Gastroesophageal sphincter (tissue), 4 donors: Measurements from ENCODE around the gene GARS1. TPM values are rescaled to one million over a fixed set of nuclear protein-coding genes. Genes with fewer than 3 reads are reported as not detected.

ENCODE experiments used
- ATAC-seq: fragments of 150-250 bp; one replicate; pipeline ENCODE4 v1.9.1; 2016; ENCODE audit warnings: mild to moderate bottlenecking, moderate library complexity
- H3K27ac ChIP-seq, 4 donors: fragments of 200-600 bp; sonication (generic) in 3 of 4; 1 replicate in 3 of 4; 2 replicates in 1 of 4; pipeline ENCODE4 v1.5.1; 2016 to 2019
- H3K27me3 ChIP-seq: fragments of 200-600 bp; sonication (generic); one replicate; pipeline ENCODE4 v1.5.1; 2019
- H3K36me3 ChIP-seq, 2 donors: fragments of 200-600 bp; sonication (generic); one replicate each; pipeline ENCODE4 v1.5.1; 2019; ENCODE audit warnings: control low read depth in 1 of 2
- H3K4me1 ChIP-seq, 3 donors: fragments of 200-600 bp; sonication (generic); 1 replicate in 2 of 3; 2 replicates in 1 of 3; pipeline ENCODE4 v1.5.1; 2016 to 2019; ENCODE audit warnings: control low read depth in 2 of 3
- H3K4me3 ChIP-seq, 2 donors: fragments of 200-600 bp; sonication (generic); one replicate each; pipeline ENCODE4 v1.5.1; 2019; ENCODE audit warnings: mild to moderate bottlenecking in 1 of 2, moderate library complexity in 1 of 2
- H3K9me3 ChIP-seq, 3 donors: fragments of 200-600 bp; sonication (generic); one replicate each; pipeline ENCODE4 v1.5.1; 2017 to 2019; ENCODE audit warnings: control low read depth in 2 of 3
- CTCF ChIP-seq, 4 experiments: fragments of 200-600 bp in 2 of 4; fragments of 450-650 bp in 2 of 4; sonication (generic) in 1 of 4; IDR thresholded peaks; one replicate each; pipeline ENCODE4 v1.5.1; 2017 to 2019; ENCODE audit warnings: antibody characterized with exemption in 4 of 4, mild to moderate bottlenecking in 2 of 4, moderate library complexity in 2 of 4
- EP300 ChIP-seq: sonication (generic); formaldehyde crosslinking; IDR thresholded peaks from one replicate; pipeline ENCODE4 v1.6.1; 2017; ENCODE audit warnings: antibody characterized with exemption, mild to moderate bottlenecking
- POLR2A ChIP-seq, 2 donors: fragments of 450-650 bp; IDR thresholded peaks; one replicate each; pipeline ENCODE4 v1.6.1; 2017; ENCODE audit warnings: antibody characterized with exemption in 2 of 2, mild to moderate bottlenecking in 2 of 2, moderate library complexity in 1 of 2
- POLR2AphosphoS5 ChIP-seq: sonication (generic); formaldehyde crosslinking; IDR thresholded peaks from one replicate; pipeline ENCODE4 v1.6.1; 2017; ENCODE audit warnings: antibody characterized with exemption
- WGBS, 2 donors: methylation state at CpG; one replicate each; pipeline ENCODE4 v1.1.5; 2018; ENCODE audit warnings: low coverage in 1 of 2; 5-methylcytosine and 5-hydroxymethylcytosine counted together
- total RNA-seq, 4 donors: library from RNA; depleted of rRNA; stranded (reverse); fragments of >200 nt; gene quantifications; one replicate each; pipeline ENCODE4 v1.1.0, GENCODE V29; 2016

GARS1 gene
- total RNA-seq, 4 donors from 2014 or later: 44.7 to 81.9 (median 49.7) TPM

- peaks cover 0 to 37% of the 10 kb centered on the region in 2 donors for H3K36me3 ChIP-seq
- peaks cover 0 to 19% (median 5%) of the 10 kb centered on the region in 3 donors for H3K4me1 ChIP-seq
- no peaks in the 10 kb centered on the region for H3K27me3 ChIP-seq
- TF ChIP-seq CTCF (IDR thresholded peaks at IDR 0.05): no peak
- no peak for TF ChIP-seq POLR2AphosphoS5
- no peak for TF ChIP-seq POLR2A (IDR thresholded peaks at IDR 0.05)
- H3K4me3 ChIP-seq: no peak overlapping the region
- 61 to 72% methylated on average over 5 to 6 of the region's 7 CpGs for WGBS, 2 donors
- no peaks in the 10 kb centered on the region for H3K9me3 ChIP-seq
- no peak for ATAC-seq
- no peak overlapping the region for H3K27ac ChIP-seq
Observed at GRCh38 chr7:30549931-30550493, 44.7 kb upstream of the GARS1 start.

DNA sequence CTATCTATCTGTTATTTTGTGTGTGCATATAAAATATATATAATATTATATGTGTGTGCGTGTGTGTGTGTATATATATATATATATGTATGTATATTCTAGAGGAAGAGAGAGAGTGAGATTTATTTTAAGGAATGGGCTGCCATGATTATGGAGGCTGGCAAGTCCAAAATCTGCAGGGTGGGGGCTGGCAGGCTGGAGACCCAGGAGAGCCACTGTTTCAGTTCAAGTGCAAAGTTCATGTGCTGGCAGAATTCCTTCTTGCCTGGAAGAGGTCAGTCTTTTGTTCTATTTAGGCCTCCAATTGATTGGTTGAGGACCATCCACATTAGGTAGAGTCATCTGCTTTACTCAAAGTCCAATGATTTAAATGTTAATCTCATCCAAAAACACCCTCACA, 42.3 kb upstream of the GARS1 start:
- TF ChIP-seq POLR2AphosphoS5: no peak
- no peak for TF ChIP-seq EP300
- no peak for TF ChIP-seq POLR2A (IDR thresholded peaks at IDR 0.05)
- TF ChIP-seq CTCF (IDR thresholded peaks at IDR 0.05): no peak
- 0 to 32% methylated on average over 1 of the region's 1 CpG for whole genome bisulfite sequencing, 2 donors
- no peak for ATAC-seq
- Histone ChIP-seq H3K4me3 (no peak overlapping the region), H3K9me3 (no peaks in the 10 kb centered on the region), H3K36me3 (peaks cover 0 to 22% of the 10 kb centered on the region in 2 donors), H3K27me3 (no peaks in the 10 kb centered on the region), H3K4me1 (peaks cover 0 to 19% (median 5%) of the 10 kb centered on the region in 3 donors), H3K27ac (no peak overlapping the region)

DNA sequence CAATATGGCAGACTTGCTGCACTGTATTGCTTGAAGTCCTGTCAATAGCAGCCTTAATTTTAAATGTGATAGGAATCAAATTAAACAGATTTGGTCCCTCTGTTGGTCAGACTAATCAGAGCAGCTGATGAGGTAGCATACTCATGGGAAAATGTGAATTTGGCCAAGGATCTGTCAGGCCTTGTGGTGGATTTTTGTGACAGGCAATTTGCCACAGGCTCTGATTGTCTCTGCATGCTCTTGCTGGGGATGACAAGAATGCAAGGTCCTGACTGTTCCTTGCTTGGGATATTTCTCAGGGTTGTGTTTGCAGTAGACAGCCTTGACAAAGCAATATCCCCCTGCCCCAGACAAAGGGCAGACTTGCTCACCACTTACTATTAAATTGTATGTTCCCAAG, 41.5 kb upstream of the GARS1 start:
- H3K4me3 ChIP-seq: no peak overlapping the region
- TF ChIP-seq EP300: no peak
- no peak for TF ChIP-seq POLR2A (IDR thresholded peaks at IDR 0.05)
- TF ChIP-seq POLR2AphosphoS5: no peak
- TF ChIP-seq CTCF (IDR thresholded peaks at IDR 0.05): no peak
- no peak for ATAC-seq
- H3K27ac ChIP-seq: no peak overlapping the region
- H3K36me3 ChIP-seq: peaks cover 0 to 21% of the 10 kb centered on the region in 2 donors
- no peaks in the 10 kb centered on the region for H3K9me3 ChIP-seq
- peaks cover 0 to 19% (median 5%) of the 10 kb centered on the region in 3 donors for H3K4me1 ChIP-seq
- no peaks in the 10 kb centered on the region for H3K27me3 ChIP-seq

DNA sequence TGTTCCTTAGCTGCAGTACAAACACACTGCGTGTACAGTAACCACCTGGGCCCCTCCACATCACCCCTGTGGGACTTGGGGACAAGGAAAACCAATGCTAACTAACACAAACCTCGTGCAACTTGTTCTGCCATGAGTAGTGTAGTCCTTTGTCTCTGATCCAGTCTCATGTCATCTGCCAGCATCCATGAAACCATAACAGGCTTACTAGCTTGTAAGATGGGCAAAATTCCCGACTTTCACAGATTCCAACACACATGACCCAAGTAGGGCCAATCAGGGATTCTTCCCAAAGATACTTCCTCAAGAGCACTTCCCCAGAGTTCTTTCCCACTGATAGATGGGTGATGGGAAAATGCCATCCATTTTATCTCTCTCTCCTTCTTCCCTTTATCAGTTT, 41.1 kb upstream of the GARS1 start:
- Histone ChIP-seq H3K27ac (no peak overlapping the region), H3K36me3 (peaks cover 0 to 25% of the 10 kb centered on the region in 2 donors), H3K9me3 (no peaks in the 10 kb centered on the region), H3K4me1 (peaks cover 0 to 17% (median 5%) of the 10 kb centered on the region in 3 donors), H3K4me3 (no peak overlapping the region), H3K27me3 (no peaks in the 10 kb centered on the region)
- 90 to 100% methylated on average over 1 to 3 of the region's 3 CpGs for WGBS, 2 donors
- no peak for ATAC-seq
- no peak for TF ChIP-seq CTCF (IDR thresholded peaks at IDR 0.05)
- no peak for TF ChIP-seq POLR2AphosphoS5
- TF ChIP-seq POLR2A (IDR thresholded peaks at IDR 0.05): no peak
- no peak for TF ChIP-seq EP300

- H3K4me3 ChIP-seq: no peak overlapping the region
- no peak overlapping the region for H3K27ac ChIP-seq
- 92 to 100% methylated on average over 2 of the region's 2 CpGs for WGBS, 2 donors
- no peaks in the 10 kb centered on the region for H3K9me3 ChIP-seq
- ATAC-seq: no peak
- no peaks in the 10 kb centered on the region for H3K27me3 ChIP-seq
- peaks cover 0 to 29% of the 10 kb centered on the region in 2 donors for H3K36me3 ChIP-seq
- peaks cover 0 to 14% (median 5%) of the 10 kb centered on the region in 3 donors for H3K4me1 ChIP-seq
- TF ChIP-seq POLR2AphosphoS5 (no peak), CTCF (IDR thresholded peaks at IDR 0.05) (no peak), EP300 (no peak), POLR2A (IDR thresholded peaks at IDR 0.05) (no peak)
Observed at GRCh38 chr7:30555525-30555924, 39.2 kb upstream of the GARS1 start.
